ENCODE data around the gene CWC22.

DNA sequence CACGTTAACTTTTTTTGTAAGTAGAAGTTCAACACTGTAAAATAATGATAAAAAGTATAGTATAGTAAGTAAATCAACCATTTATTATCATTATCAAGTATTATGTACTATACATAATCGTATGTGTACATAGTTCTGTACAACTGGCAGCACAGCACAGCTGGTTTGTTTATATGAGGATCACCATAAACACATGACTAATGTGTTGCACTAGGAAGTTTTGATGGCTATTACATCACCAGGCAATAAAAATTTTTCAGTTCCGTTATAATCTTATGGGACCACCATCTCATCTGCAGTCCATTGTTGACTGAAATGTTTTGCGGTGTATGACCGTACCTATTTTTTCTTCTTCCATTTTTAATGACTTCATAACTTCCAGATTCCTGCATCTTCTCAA is 106.4 kb downstream of the CWC22 start:
- TF ChIP-seq, protein P1, sequence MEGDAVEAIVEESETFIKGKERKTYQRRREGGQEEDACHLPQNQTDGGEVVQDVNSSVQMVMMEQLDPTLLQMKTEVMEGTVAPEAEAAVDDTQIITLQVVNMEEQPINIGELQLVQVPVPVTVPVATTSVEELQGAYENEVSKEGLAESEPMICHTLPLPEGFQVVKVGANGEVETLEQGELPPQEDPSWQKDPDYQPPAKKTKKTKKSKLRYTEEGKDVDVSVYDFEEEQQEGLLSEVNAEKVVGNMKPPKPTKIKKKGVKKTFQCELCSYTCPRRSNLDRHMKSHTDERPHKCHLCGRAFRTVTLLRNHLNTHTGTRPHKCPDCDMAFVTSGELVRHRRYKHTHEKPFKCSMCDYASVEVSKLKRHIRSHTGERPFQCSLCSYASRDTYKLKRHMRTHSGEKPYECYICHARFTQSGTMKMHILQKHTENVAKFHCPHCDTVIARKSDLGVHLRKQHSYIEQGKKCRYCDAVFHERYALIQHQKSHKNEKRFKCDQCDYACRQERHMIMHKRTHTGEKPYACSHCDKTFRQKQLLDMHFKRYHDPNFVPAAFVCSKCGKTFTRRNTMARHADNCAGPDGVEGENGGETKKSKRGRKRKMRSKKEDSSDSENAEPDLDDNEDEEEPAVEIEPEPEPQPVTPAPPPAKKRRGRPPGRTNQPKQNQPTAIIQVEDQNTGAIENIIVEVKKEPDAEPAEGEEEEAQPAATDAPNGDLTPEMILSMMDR (IDR thresholded peaks at IDR 0.05; ENCODE audit: extremely low read depth in 1 of 2, insufficient read depth in 1 of 2, low read depth in 1 of 2, low read length in 2 of 2) = no peak
- no peak for TF ChIP-seq JUN (IDR thresholded peaks at IDR 0.05; ENCODE audit: borderline replicate concordance, insufficient read depth, insufficient read length, low read depth)
- TF ChIP-seq POLR2AphosphoS5 (IDR thresholded peaks at IDR 0.05; ENCODE audit: insufficient read depth, low read depth, low read length) = no peak
- TF ChIP-seq POLR2A (IDR thresholded peaks at IDR 0.05; ENCODE audit: low read depth, low read length) = no peak
- TF ChIP-seq, protein P2, sequence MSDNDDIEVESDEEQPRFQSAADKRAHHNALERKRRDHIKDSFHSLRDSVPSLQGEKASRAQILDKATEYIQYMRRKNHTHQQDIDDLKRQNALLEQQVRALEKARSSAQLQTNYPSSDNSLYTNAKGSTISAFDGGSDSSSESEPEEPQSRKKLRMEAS (IDR thresholded peaks at IDR 0.05; ENCODE audit: insufficient read depth, insufficient read length) = no peak
- TF ChIP-seq MYC (IDR thresholded peaks at IDR 0.05; ENCODE audit: low read depth, low read length) = no peak
- no peak for TF ChIP-seq FOS (IDR thresholded peaks at IDR 0.05; ENCODE audit: borderline replicate concordance, insufficient read depth, low read length)
- no peak for TF ChIP-seq EZH2 (IDR thresholded peaks at IDR 0.05; ENCODE audit: borderline replicate concordance, low read depth, low read length, severe bottlenecking)
- no peak for TF ChIP-seq GATA2 (IDR thresholded peaks at IDR 0.05; ENCODE audit: insufficient read depth, insufficient read length, low read depth, low read length)
